Activated CD4-positive, CD25-positive, alpha-beta regulatory T cell (primary cell): ENCODE results near the gene RALGPS1.

Experiments used
- DNase-seq, 4 experiments: peaks; one replicate each; lab custom pipeline; 2025; lab: John Stamatoyannopoulos, UW

The RALGPS1 gene

DNA sequence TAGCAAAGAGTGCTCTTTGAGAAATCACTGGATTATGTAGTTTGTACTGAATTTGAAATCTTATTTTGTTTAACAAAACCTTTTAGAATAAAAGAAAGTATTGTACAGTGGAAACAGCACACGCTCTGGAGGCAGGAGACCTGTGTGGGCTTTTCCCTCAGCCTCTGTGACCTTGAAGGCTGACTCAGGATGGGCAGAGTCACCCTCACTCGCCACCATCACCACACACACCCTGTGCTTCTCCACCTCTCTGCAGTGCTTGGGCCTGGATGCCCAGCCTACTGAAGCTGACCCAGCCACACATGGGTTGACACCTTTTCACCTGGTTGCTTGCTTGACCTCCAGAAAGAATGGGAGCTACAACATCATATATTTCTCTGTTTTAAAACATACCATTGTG is 188.2 kb downstream of the RALGPS1 start:
- DNase-seq, result no peak

DNA sequence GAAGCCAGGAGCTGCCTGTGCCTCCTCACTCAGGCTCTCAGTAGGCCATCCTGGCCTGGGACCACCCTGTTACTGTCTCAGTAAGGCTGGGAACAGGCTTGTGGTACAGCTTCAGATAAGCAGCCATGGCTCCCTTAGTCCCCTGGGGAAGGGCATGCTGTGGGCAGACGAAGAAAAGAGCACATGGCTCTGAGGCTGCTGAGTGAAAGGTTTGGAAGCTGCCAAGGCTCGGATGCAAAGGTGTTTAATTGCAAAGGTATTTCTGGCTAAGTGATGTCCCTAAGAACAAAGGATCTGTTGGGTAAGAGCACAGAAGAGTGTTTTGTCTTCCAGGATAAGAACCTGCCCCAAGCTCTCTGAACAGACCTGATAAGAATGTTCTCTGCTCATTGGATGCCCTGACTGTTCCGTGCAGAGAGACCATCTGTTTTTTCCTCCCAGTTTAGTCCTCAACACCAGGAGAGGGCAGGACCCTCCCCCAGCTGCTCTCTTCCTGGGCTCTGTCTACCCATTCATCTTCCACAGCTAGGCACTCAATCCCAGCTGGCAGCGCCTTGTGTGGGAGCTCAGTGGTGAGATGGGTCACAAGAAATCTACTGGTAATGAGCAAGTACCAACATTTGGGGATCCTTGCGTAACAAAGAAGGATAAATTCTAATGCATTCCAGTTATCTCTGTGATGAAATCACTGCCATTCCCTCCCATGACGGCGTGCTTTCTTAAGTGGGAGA is 190.2 kb downstream of the RALGPS1 start:
- DNase-seq, result no peak

GRCh38 chr9:127105805-127106465 is 191.4 kb downstream of the RALGPS1 start:
- no peak for DNase-seq

GRCh38 chr9:127106466-127106855 is 191.9 kb downstream of the RALGPS1 start:
- DNase-seq, result no peak

DNA sequence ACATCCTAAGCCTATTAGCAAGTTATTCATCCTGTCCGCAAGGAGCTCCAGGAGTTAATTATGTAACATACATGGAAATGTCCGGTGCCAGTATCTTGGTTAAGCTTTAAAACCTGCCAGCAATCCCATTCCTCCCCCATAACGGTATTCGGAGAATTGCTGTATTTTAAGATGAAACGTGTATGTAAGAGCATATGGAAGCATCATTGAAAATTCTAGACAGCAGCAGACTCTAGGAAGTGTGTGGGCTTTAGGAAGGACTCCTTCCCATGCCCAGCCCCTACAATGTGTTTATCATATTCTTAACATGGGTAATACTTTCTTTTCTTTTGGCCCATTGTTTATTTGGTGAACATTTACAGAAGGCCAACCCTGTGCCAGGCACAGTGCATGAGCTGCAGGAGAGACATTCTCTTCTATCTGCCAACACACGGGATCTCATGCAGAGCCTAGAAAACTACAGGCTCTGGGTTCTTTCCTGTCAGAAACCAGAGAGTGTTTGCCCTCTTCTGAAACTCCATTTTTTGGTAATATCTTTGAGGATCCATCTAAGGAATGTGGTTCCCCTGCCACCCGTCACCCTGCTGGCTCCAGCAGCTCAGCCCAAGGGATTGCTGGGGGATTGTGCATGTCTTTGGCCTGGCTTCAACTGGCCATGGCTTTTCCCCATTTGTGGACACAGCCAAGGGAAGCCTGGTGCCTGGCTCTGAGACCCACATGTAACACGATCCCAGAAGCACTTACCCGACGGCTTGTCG is 192.8 kb downstream of the RALGPS1 start:
- no peak for DNase-seq

- DNase-seq, result no peak
These were observed 193.6 kb downstream of the RALGPS1 start for GRCh38 chr9:127107929-127108876.

- no peak for DNase-seq
These were observed 194.7 kb downstream of the RALGPS1 start for GRCh38 chr9:127109212-127109711.

DNA sequence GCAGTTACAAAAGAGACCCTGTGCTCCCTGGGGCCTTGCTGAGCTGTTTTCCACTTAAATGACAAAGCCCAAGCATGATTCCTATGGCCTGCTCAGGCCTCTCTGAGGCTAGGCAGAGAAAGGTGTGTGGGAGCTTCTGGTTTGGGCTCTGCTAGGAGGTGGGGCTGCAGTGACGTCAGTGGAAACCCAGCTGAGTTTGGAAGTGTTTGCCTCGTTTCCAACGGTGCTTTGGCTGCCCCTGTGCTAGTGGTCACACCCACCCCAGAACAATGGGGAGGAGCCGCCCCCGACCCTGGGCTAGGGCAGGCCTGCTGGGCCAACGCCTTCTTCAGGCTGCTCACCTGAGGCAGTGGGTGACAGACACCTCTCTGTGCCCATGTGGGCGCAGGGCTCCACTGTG is 197.5 kb downstream of the RALGPS1 start:
- no peak for DNase-seq

DNA sequence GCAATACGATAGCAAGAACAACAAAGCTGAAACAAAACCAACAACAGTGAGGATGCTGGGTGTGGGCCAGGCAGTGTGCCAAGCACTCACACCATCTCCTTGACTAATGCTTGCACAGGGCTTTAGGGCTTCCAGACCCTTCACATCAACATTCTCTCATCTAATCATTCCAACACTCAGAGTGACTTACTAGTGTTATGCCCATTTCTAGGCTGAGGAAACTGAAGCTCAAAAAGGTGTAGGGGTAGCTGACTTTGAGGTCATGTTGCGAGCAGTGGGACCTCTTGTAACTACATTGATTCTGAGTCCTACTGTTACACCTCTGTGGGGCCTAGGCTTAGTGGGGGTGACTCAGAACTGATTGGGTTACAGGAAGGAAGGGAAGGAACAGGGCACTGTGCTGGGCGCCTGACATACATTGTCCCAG is 198.2 kb downstream of the RALGPS1 start:
- DNase-seq, result no peak

DNA sequence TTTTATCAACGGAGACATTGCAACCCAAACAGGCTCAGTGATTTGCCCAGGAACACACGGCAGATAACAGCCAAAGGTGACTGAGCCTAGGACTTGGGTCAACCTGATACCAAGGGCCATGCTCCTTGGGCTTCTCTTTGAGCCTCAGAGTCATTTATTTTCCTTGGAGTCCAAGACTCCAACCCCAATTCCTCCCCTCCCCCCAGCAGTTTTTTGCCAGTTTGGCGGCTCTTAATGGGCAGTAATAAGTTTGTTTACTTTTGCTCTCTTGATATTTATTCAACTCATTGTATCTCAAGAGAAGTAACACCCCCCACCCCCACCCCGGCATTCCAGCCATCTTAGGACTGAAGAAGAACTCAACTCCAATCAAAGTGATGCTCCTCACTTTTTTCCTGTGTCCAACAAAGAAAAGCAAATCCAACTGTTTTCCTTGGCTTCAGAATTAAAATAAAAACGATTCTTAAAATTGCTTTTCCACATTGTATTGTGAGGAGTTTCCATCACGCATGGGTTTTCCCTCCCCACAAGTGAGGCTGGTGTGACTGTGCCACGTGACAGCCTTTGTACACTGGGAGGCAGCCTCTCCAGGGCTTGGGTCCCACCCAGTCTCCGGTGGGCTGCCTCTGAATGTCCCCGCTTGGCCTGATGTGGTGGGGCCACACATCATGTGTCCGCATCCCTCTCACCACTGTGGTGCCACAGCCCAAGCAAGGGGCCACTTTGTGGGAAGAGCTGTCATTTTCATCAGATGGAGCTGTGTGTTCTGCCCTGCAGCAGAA is 198.8 kb downstream of the RALGPS1 start:
- no peak for DNase-seq

DNA sequence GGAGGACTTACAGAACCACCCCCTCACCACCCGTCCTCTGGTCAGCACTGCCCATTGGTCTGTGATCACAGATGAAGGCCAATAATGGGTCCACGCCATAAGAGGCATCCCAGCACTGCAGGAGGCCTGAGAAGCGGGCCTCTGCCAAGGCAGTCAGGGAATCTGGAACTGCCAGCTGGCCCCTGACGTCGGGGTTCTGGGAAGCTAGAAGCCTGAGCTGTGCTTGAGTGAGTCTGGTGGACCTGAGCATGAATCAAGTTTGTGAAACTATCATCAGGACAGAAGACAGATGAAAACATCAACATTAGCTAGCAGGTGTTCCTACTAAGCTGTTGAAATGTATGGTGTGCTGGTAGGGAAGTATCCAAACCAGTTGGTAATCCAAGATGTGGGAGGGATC is 200.0 kb downstream of the RALGPS1 start:
- no peak for DNase-seq

- no peak for DNase-seq
These were observed 201.6 kb downstream of the RALGPS1 start for GRCh38 chr9:127116088-127116726.

DNA sequence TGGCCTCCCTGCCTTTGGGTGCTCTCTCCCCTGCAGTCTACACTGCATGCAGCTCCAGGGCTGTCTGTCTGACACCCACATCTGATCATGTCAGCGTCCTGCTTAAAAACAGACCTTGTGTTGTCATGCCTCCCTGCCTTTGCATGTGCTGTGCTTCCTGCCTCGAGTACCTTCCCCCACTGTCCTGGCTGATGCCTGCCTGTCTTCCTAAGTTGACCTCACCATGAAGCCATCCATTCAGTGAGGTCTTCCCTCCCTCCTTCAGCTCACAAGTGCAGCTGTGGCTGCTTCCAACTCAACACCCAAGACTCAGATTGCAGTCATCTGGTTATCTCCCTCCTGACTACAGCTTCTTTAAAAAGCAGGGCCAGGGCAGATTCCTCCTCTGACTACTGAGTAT is 202.4 kb downstream of the RALGPS1 start:
- DNase-seq, result no peak

DNA sequence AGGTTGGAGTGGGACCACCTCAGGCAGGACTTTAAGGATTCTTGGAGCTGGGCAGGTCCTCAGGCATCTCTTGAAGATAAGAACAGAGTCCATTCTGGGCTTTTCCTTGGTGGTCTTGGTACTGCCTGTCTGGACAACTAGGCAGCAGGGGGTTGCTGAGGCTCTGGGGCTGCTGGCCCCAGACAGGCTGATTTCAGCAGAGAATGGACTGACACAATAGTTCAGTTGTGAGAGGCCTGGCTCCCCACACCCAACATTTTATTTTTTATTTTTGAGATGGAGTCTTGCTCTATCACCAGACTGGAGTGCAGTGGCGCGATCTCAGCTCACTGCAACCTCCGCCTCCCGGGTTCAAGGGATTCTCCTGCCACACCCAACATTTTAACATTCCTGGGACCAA is 203.2 kb downstream of the RALGPS1 start:
- no peak for DNase-seq

GRCh38 chr9:127118597-127119319 is 204.2 kb downstream of the RALGPS1 start:
- DNase-seq, result no peak

- no peak for DNase-seq
These were observed 204.7 kb downstream of the RALGPS1 start for GRCh38 chr9:127119320-127119709.

GRCh38 chr9:127121628-127122175 is 207.1 kb downstream of the RALGPS1 start:
- no peak for DNase-seq

DNA sequence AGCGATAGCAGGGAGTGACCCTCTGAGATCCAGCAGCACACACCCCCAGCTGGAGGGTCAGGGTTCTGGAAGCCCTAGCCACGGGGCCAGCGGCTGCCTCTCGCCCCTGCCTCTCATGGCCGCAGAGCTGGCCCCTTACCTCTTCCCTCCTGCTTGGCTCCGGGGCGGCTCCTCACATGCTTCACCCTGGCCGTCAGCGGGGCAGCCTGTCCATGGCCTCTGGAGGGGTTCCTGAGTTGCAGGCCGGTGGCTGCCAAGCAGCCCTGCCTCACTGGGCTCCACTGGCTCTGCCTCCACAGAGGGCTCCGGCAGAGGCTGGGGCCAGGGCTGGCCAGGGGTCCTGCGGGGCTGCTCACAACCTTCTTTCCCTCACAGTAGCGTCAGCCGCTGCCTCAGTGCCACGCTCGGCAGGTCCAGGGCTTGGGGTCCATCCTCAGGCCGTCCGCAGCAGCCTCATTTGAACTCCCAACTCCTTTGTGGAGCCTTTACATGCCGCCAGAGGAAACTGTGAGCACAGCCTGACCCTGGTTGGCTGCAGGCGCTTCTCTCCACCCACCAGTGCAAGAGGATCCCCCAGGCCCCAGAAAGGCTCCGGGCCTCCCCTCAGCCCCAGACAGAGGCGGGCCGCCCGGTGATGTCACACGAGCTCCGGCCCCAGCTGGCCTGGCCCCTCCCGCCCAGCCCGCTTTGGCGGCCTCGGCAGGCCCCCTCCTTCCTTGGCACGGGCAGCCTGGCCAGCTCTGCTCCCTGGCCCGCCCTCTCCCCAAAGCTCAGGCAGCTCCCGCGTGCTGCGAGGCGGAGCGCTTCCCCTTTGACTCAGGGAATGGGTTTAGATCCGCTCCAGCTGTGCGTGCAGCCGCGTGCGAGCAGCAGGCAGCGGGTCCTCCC is 207.8 kb downstream of the RALGPS1 start, which contains the start of gene ANGPTL2:
ANGPTL2 (minus strand) TSS at position 460 of the 888 bp plus-strand sequence. CDS start 13,904 bp downstream, outside the sequence.
- no peak for DNase-seq
